Measurements from ENCODE around the gene S100A2.

DNA sequence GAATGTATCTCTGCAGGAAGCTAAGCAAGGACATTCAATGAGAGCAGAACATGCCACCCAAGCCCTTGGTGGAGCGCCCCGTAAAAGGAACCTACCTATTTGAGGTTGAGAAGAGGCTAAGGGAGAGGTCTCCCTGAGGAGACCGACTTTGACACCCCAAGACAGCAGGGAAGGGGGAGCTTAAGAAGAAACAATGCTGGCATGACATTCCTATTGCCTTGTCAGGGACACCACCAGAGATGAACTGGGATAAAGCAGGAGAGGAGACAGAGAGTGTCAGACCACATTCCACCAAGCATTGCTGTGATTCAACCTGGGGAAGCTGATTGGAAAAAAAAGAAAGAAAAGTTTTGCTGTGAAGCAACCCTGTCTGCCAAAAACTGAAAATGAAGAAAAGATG is 13.3 kb upstream of the S100A2 start:
- TF ChIP-seq CTCF (conservative IDR thresholded peaks at IDR 0.05; ENCODE audit: low read depth, low read length) = no peak
- no peak for TF ChIP-seq EZH2 (IDR thresholded peaks at IDR 0.05; ENCODE audit: low read length, unreplicated experiment)
